Measurements from ENCODE around the gene VTI1B.
A peak's percentile ranks its signal among the peaks of the same experiment; 100 is the strongest.
"Not testable (repeated sequence)": the region's sequence is repeated elsewhere in the genome, so short reads cannot be mapped to it uniquely, and the experiment has no call there.

Gene VTI1B

GRCh38 chr14:67623114-67623513 lies 51.3 kb downstream of the VTI1B start:
- DNase-seq = no peak

- no peak for DNase-seq
These were observed 51.8 kb downstream of the VTI1B start for GRCh38 chr14:67622675-67623074.

- peak; percentile 70 for DNase-seq
These were observed 54.1 kb downstream of the VTI1B start for GRCh38 chr14:67620217-67620785.

GRCh38 chr14:67619446-67620216 lies 54.8 kb downstream of the VTI1B start, which contains the start of gene ARG2:
Gene ARG2 (plus strand): TSS chr14:67619920. CDS start chr14:67619978, 58 bp downstream.
- DNase-seq = peak; percentile 99

- peak; percentile 71 for DNase-seq
These were observed 55.8 kb downstream of the VTI1B start for GRCh38 chr14:67618617-67619063.

GRCh38 chr14:67610491-67610890 lies 63.9 kb downstream of the VTI1B start:
- DNase-seq = no peak

GRCh38 chr14:67609642-67610310 lies 64.7 kb downstream of the VTI1B start:
- DNase-seq = no peak

GRCh38 chr14:67607646-67608045 lies 66.8 kb downstream of the VTI1B start:
- DNase-seq = no peak

GRCh38 chr14:67602995-67603545 lies 71.4 kb downstream of the VTI1B start:
- DNase-seq = no peak

GRCh38 chr14:67602076-67602475 lies 72.4 kb downstream of the VTI1B start:
- DNase-seq = no peak

GRCh38 chr14:67600562-67600974 lies 73.9 kb downstream of the VTI1B start:
- DNase-seq = not testable (repeated sequence)

- peak; percentile 95 for DNase-seq
These were observed 74.5 kb downstream of the VTI1B start, which contains the start of gene PIGH for GRCh38 chr14:67599698-67600561. Gene PIGH (minus strand): TSS chr14:67600268. CDS start chr14:67600203, 65 bp downstream.

Measured in NCI-H69 (cell line).